Glutamatergic neuron (in vitro differentiated cells): ENCODE results near the gene BATF2. TPM values are rescaled to one million over a fixed set of nuclear protein-coding genes. Genes with fewer than 3 reads are reported as not detected.
"Not testable (repeated sequence)": the region's sequence is repeated elsewhere in the genome, so short reads cannot be mapped to it uniquely, and the experiment has no call there.

ENCODE experiments used
- DNase-seq: peaks from one replicate; pipeline ENCODE4 v3.0.0; 2022
- H3K27ac Mint-ChIP-seq: one replicate; pipeline ENCODE4 v1.8.0; 2020; ENCODE audit warnings: mild to moderate bottlenecking, mixed read lengths, inconsistent platforms; ENCODE audit not compliant: unreplicated experiment
- H3K27me3 Mint-ChIP-seq: one replicate; pipeline ENCODE4 v1.8.0; 2020; ENCODE audit warnings: mild to moderate bottlenecking, moderate library complexity, mixed read lengths, inconsistent platforms; ENCODE audit not compliant: unreplicated experiment
- H3K36me3 Mint-ChIP-seq: one replicate; pipeline ENCODE4 v1.8.0; 2020; ENCODE audit warnings: mild to moderate bottlenecking, mixed read lengths, inconsistent platforms; ENCODE audit not compliant: unreplicated experiment
- H3K4me1 Mint-ChIP-seq: one replicate; pipeline ENCODE4 v1.8.0; 2020; ENCODE audit warnings: mild to moderate bottlenecking, low read depth, mixed read lengths, inconsistent platforms; ENCODE audit not compliant: unreplicated experiment
- H3K4me3 Mint-ChIP-seq: one replicate; pipeline ENCODE4 v1.8.0; 2020; ENCODE audit warnings: mild to moderate bottlenecking, mixed read lengths, inconsistent platforms; ENCODE audit not compliant: unreplicated experiment
- H3K9me3 Mint-ChIP-seq: one replicate; pipeline ENCODE4 v1.8.0; 2020; ENCODE audit warnings: mild to moderate bottlenecking, moderate library complexity, mixed read lengths, inconsistent platforms; ENCODE audit not compliant: unreplicated experiment
- CTCF ChIP-seq: fragments of 200-600 bp; sonication (generic); IDR thresholded peaks from one replicate; pipeline ENCODE4 v1.5.0; 2021; ENCODE audit not compliant: partially characterized antibody, unreplicated experiment
- total RNA-seq: library from RNA; stranded (reverse); fragmentation: NEBNext Ultra II Directional; extraction: Animal tissue kit (Norgen Biotek cat#: 25700); gene quantifications from one replicate; pipeline ENCODE4 v1.2.1, GENCODE V29; 2021; ENCODE audit not compliant: unreplicated experiment

The BATF2 gene
- total RNA-seq, 1 donor from 2014 or later, result not detected

GRCh38 chr11:64996327-64996709 is 453 bp downstream of the BATF2 start:
- no peak overlapping the region for H3K4me3 Mint-ChIP-seq
- H3K36me3 Mint-ChIP-seq, result no peaks in the 10 kb centered on the region
- H3K4me1 Mint-ChIP-seq, result no peaks in the 10 kb centered on the region
- H3K27me3 Mint-ChIP-seq, result peaks cover 3% of the 10 kb centered on the region
- TF ChIP-seq CTCF, result no peak
- DNase-seq, result no peak
- H3K27ac Mint-ChIP-seq, result no peak overlapping the region
- H3K9me3 Mint-ChIP-seq, result peaks cover 3% of the 10 kb centered on the region

GRCh38 chr11:64994318-64994717 is 2.5 kb downstream of the BATF2 start:
- Mint-ChIP-seq H3K27ac (no peak overlapping the region), H3K36me3 (no peaks in the 10 kb centered on the region), H3K27me3 (peaks cover 3% of the 10 kb centered on the region), H3K9me3 (peaks cover 1% of the 10 kb centered on the region), H3K4me1 (no peaks in the 10 kb centered on the region), H3K4me3 (no peak overlapping the region)
- TF ChIP-seq CTCF, result no peak
- no peak for DNase-seq

GRCh38 chr11:64990222-64990923 is 6.4 kb downstream of the BATF2 start:
- Mint-ChIP-seq H3K36me3 (no peaks in the 10 kb centered on the region), H3K9me3 (peaks cover 3% of the 10 kb centered on the region), H3K27me3 (peaks cover 1% of the 10 kb centered on the region), H3K4me1 (no peaks in the 10 kb centered on the region), H3K27ac (no peak overlapping the region), H3K4me3 (no peak overlapping the region)
- no peak for DNase-seq
- TF ChIP-seq CTCF, result no peak

- Mint-ChIP-seq H3K27me3 (peaks cover 1% of the 10 kb centered on the region), H3K36me3 (no peaks in the 10 kb centered on the region), H3K9me3 (peaks cover 6% of the 10 kb centered on the region), H3K27ac (no peak overlapping the region), H3K4me1 (no peaks in the 10 kb centered on the region), H3K4me3 (no peak overlapping the region)
- DNase-seq, result no peak
- TF ChIP-seq CTCF, result no peak
Measured at GRCh38 chr11:64989416-64989815, 7.4 kb downstream of the BATF2 start.

GRCh38 chr11:64987998-64988854 is 8.5 kb downstream of the BATF2 start:
- Mint-ChIP-seq H3K27ac (no peak overlapping the region), H3K9me3 (peaks cover 5% of the 10 kb centered on the region), H3K36me3 (no peaks in the 10 kb centered on the region), H3K4me1 (no peaks in the 10 kb centered on the region), H3K4me3 (no peak overlapping the region), H3K27me3 (peaks cover 2% of the 10 kb centered on the region)
- no peak for TF ChIP-seq CTCF
- DNase-seq, result no peak

- not testable (repeated sequence) for H3K27ac Mint-ChIP-seq, DNase-seq, H3K4me3 Mint-ChIP-seq, H3K36me3 Mint-ChIP-seq, H3K9me3 Mint-ChIP-seq, H3K27me3 Mint-ChIP-seq, H3K4me1 Mint-ChIP-seq
Measured at GRCh38 chr11:64983339-64983738, 13.4 kb downstream of the BATF2 start.
